ENCODE measurements around the gene BRK1. TPM values are rescaled to one million over a fixed set of nuclear protein-coding genes. Genes with fewer than 3 reads are reported as not detected.

BRK1 gene
- total and polyA plus RNA-seq, 9 of the 15 experiments (the other 6 are each of a cell fraction or from before 2014, with no cell fraction given): 105 to 634 (median 250) TPM

DNA sequence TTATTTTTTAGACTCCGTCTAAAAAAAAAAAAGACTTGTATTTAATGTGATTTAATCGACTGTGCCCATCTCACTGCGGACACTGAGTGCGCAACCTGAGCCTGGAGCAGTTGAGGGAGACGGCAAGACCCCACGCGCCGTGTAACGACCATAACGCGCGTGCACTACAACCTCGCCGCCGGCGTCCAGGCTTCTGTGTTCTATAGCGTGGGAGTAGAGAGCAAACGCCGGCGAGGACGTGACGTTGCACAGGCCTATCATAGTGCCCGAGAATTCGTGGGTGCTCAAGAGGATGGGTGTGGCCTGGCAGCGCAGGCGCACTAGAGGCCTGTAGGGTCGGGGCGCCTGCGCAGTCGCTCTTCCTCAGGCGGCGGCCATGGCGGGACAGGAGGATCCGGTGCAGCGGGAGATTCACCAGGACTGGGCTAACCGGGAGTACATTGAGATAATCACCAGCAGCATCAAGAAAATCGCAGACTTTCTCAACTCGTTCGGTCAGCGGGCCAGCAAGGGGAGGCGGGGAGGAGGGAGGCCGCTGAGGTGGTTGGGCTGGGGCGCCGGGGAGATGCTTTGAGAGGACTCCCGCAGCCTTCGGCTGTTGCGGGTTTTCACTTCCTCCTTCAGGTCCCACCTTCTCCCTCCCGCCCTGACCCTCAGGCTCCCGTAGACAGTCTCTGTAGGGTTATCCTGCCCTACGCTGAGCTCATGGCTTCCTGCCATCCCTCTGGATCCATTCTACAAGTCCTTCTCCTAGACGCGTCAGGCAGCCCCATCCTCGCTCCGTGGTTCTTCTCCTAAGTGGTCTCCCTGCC, at the start of gene BRK1 (continued):
- TF ChIP-seq, protein P1, sequence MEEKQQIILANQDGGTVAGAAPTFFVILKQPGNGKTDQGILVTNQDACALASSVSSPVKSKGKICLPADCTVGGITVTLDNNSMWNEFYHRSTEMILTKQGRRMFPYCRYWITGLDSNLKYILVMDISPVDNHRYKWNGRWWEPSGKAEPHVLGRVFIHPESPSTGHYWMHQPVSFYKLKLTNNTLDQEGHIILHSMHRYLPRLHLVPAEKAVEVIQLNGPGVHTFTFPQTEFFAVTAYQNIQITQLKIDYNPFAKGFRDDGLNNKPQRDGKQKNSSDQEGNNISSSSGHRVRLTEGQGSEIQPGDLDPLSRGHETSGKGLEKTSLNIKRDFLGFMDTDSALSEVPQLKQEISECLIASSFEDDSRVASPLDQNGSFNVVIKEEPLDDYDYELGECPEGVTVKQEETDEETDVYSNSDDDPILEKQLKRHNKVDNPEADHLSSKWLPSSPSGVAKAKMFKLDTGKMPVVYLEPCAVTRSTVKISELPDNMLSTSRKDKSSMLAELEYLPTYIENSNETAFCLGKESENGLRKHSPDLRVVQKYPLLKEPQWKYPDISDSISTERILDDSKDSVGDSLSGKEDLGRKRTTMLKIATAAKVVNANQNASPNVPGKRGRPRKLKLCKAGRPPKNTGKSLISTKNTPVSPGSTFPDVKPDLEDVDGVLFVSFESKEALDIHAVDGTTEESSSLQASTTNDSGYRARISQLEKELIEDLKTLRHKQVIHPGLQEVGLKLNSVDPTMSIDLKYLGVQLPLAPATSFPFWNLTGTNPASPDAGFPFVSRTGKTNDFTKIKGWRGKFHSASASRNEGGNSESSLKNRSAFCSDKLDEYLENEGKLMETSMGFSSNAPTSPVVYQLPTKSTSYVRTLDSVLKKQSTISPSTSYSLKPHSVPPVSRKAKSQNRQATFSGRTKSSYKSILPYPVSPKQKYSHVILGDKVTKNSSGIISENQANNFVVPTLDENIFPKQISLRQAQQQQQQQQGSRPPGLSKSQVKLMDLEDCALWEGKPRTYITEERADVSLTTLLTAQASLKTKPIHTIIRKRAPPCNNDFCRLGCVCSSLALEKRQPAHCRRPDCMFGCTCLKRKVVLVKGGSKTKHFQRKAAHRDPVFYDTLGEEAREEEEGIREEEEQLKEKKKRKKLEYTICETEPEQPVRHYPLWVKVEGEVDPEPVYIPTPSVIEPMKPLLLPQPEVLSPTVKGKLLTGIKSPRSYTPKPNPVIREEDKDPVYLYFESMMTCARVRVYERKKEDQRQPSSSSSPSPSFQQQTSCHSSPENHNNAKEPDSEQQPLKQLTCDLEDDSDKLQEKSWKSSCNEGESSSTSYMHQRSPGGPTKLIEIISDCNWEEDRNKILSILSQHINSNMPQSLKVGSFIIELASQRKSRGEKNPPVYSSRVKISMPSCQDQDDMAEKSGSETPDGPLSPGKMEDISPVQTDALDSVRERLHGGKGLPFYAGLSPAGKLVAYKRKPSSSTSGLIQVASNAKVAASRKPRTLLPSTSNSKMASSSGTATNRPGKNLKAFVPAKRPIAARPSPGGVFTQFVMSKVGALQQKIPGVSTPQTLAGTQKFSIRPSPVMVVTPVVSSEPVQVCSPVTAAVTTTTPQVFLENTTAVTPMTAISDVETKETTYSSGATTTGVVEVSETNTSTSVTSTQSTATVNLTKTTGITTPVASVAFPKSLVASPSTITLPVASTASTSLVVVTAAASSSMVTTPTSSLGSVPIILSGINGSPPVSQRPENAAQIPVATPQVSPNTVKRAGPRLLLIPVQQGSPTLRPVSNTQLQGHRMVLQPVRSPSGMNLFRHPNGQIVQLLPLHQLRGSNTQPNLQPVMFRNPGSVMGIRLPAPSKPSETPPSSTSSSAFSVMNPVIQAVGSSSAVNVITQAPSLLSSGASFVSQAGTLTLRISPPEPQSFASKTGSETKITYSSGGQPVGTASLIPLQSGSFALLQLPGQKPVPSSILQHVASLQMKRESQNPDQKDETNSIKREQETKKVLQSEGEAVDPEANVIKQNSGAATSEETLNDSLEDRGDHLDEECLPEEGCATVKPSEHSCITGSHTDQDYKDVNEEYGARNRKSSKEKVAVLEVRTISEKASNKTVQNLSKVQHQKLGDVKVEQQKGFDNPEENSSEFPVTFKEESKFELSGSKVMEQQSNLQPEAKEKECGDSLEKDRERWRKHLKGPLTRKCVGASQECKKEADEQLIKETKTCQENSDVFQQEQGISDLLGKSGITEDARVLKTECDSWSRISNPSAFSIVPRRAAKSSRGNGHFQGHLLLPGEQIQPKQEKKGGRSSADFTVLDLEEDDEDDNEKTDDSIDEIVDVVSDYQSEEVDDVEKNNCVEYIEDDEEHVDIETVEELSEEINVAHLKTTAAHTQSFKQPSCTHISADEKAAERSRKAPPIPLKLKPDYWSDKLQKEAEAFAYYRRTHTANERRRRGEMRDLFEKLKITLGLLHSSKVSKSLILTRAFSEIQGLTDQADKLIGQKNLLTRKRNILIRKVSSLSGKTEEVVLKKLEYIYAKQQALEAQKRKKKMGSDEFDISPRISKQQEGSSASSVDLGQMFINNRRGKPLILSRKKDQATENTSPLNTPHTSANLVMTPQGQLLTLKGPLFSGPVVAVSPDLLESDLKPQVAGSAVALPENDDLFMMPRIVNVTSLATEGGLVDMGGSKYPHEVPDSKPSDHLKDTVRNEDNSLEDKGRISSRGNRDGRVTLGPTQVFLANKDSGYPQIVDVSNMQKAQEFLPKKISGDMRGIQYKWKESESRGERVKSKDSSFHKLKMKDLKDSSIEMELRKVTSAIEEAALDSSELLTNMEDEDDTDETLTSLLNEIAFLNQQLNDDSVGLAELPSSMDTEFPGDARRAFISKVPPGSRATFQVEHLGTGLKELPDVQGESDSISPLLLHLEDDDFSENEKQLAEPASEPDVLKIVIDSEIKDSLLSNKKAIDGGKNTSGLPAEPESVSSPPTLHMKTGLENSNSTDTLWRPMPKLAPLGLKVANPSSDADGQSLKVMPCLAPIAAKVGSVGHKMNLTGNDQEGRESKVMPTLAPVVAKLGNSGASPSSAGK (IDR thresholded peaks at IDR 0.05): peak; percentile 93
- TF ChIP-seq ZNF75A (CRISPR knock-in tag; IDR thresholded peaks at IDR 0.05): no peak
- TF ChIP-seq, protein P2, sequence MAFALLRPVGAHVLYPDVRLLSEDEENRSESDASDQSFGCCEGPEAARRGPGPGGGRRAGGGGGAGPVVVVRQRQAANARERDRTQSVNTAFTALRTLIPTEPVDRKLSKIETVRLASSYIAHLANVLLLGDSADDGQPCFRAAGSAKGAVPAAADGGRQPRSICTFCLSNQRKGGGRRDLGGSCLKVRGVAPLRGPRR (CRISPR knock-in tag; IDR thresholded peaks at IDR 0.05): 0 out of 2 replicates have a peak, but pooled peaks have one; percentile 26
- TF ChIP-seq DNMT1 (IDR thresholded peaks at IDR 0.05): no peak
- TF ChIP-seq SPI1 (IDR thresholded peaks at IDR 0.05; ENCODE audit: borderline replicate concordance, low read depth, low read length): peak; percentile 68
- TF ChIP-seq, protein P3, sequence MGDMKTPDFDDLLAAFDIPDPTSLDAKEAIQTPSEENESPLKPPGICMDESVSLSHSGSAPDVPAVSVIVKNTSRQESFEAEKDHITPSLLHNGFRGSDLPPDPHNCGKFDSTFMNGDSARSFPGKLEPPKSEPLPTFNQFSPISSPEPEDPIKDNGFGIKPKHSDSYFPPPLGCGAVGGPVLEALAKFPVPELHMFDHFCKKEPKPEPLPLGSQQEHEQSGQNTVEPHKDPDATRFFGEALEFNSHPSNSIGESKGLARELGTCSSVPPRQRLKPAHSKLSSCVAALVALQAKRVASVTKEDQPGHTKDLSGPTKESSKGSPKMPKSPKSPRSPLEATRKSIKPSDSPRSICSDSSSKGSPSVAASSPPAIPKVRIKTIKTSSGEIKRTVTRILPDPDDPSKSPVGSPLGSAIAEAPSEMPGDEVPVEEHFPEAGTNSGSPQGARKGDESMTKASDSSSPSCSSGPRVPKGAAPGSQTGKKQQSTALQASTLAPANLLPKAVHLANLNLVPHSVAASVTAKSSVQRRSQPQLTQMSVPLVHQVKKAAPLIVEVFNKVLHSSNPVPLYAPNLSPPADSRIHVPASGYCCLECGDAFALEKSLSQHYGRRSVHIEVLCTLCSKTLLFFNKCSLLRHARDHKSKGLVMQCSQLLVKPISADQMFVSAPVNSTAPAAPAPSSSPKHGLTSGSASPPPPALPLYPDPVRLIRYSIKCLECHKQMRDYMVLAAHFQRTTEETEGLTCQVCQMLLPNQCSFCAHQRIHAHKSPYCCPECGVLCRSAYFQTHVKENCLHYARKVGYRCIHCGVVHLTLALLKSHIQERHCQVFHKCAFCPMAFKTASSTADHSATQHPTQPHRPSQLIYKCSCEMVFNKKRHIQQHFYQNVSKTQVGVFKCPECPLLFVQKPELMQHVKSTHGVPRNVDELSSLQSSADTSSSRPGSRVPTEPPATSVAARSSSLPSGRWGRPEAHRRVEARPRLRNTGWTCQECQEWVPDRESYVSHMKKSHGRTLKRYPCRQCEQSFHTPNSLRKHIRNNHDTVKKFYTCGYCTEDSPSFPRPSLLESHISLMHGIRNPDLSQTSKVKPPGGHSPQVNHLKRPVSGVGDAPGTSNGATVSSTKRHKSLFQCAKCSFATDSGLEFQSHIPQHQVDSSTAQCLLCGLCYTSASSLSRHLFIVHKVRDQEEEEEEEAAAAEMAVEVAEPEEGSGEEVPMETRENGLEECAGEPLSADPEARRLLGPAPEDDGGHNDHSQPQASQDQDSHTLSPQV (IDR thresholded peaks at IDR 0.05): peak; percentile 60; the same call in 1 of the 2 replicates
- peak; percentile 83 for TF ChIP-seq KLF16 (IDR thresholded peaks at IDR 0.05)
- no peak for TF ChIP-seq TSC22D4 (tag; IDR thresholded peaks at IDR 0.05)
- peak; percentile 99 for TF ChIP-seq POLR2AphosphoS5 (IDR thresholded peaks at IDR 0.05; ENCODE audit: control insufficient read depth, insufficient read depth, low read depth, low read length)
- TF ChIP-seq KAT7 (CRISPR knock-in tag; IDR thresholded peaks at IDR 0.05; ENCODE audit: borderline replicate concordance): peak; percentile 63; the same call in 1 of the 2 replicates

All from K562 (cell line).